Astrocyte of the spinal cord (primary cell): Measurements from ENCODE around the gene SPHK1.
A peak's percentile ranks its signal among the peaks of the same experiment; 100 is the strongest.

Experiments
- DNase-seq: peaks from one replicate; pipeline ENCODE4 v3.0.0; 2011; ENCODE audit warnings: low read depth, low spot score
- H3K4me3 ChIP-seq: 2 replicates; pipeline ENCODE4 v1.5.1; 2011; ENCODE audit warnings: low read depth, mild to moderate bottlenecking, low read length, moderate library complexity
- CTCF ChIP-seq: IDR thresholded peaks from 2 replicates; pipeline ENCODE4 v1.5.1; 2012; ENCODE audit warnings: low read depth, mild to moderate bottlenecking, low read length, inconsistent platforms
- in situ Hi-C: cut with HindIII; loops from 2 replicates; pipeline ENCODE4 v1.10.0; 2017; ENCODE audit warnings: low sequenced_read_pairs

The SPHK1 gene

DNA sequence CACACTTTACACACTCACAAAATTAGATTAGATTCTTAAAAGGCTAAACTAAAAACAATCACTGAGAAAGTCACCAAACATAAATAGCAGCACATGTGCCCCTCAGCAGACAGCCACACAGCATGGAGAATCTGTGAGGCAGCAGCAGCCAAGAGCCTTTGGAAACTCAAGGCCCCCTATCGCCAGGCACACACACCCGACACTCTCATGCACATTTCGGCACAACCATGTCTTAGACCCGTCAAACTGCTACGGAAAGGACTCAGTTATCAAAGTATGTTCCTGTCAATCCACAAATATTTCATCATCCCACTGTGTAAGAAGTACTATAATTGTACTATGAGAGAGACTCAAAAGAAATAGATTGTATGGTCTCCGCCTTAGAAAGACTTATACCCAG is 47.6 kb downstream of the SPHK1 start:
- DNase-seq, result no peak
- TF ChIP-seq CTCF, result no peak
- in situ Hi-C loops, result no loop called here
- no peak overlapping the region for H3K4me3 ChIP-seq

GRCh38 chr17:76432712-76433336 is 48.4 kb downstream of the SPHK1 start:
- no peak overlapping the region for H3K4me3 ChIP-seq
- in situ Hi-C loops, result no loop called here
- TF ChIP-seq CTCF, result peak; percentile 53
- DNase-seq, result no peak

GRCh38 chr17:76433693-76434092 is 49.3 kb downstream of the SPHK1 start:
- DNase-seq, result no peak
- TF ChIP-seq CTCF, result no peak
- in situ Hi-C loops, result no loop called here
- H3K4me3 ChIP-seq, result no peak overlapping the region

DNA sequence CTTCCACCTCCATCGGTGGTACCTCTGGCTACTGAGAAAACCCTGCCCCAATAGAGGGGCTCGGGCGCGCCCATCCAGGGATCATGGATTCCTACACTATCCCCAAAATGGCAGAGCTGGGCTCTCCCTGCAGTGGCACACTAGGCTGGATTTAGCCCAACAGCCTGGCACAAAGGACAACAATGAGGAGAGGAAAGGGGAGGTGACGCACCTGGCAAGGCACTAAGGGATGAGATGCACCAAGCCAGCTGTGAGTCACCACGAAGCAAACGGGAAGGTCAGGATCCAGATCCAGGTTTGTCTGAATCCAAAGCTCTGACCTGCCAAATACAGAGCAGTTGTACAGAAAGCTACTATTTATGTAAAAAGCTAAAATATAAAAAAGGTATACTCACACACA is 50.5 kb downstream of the SPHK1 start:
- DNase-seq, result no peak
- H3K4me3 ChIP-seq, result no peak overlapping the region
- no peak for TF ChIP-seq CTCF
- in situ Hi-C loops, result no loop called here

GRCh38 chr17:76435751-76436150 is 51.3 kb downstream of the SPHK1 start:
- in situ Hi-C loops, result no loop called here
- DNase-seq, result no peak
- TF ChIP-seq CTCF, result no peak

More at GRCh38 chr17:76435751-76436150, 51.3 kb downstream of the SPHK1 start:
- H3K4me3 ChIP-seq, result no peak overlapping the region
